DMS53 treated with DMSO at 0.1 percent for 48 hours (cell line): Measurements from ENCODE around the gene EPS8L1.

Experiments
- DNase-seq: peaks from one replicate; lab custom pipeline; 2025; ENCODE audit not compliant: unreplicated experiment; lab: John Stamatoyannopoulos, UW

Gene EPS8L1

DNA sequence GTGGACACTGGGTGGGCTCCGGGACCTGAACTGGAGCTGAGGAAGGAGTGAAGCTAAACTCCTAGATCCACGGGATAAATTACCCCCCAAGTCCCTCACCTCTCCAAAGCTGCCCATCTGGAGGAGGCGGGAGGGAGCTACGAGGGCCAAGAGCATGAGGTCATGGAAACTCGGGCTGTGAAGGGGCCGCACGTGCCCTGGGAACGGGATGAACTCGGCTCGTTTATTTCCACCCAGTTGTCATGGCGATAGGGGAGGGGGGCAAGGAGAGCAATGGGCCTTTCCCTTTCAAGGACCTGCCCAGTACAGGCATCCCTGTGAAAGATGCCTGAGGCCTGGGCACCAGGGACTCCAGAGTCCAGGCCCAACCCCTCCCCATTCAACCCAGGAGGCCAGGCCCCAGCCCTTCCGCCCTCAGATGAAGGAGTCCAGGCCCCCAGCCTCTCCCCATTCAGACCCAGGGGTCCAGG is 37.9 kb downstream of the EPS8L1 start:
- DNase-seq: no peak

DNA sequence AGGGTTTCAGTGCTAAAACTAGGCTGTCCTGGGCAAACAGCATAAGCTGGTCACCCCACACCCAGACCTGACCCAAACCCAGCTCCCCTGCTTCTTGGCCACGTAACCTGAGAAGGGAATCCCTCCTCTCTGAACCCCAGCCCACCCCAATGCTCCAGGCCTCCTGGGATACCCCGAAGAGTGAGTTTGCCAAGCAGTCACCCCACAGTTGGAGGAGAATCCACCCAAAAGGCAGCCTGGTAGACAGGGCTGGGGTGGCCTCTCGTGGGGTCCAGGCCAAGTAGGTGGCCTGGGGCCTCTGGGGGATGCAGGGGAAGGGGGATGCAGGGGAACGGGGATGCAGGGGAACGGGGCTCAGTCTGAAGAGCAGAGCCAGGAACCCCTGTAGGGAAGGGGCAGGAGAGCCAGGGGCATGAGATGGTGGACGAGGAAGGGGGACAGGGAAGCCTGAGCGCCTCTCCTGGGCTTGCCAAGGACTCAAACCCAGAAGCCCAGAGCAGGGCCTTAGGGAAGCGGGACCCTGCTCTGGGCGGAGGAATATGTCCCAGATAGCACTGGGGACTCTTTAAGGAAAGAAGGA is 39.0 kb downstream of the EPS8L1 start:
- no peak for DNase-seq

DNA sequence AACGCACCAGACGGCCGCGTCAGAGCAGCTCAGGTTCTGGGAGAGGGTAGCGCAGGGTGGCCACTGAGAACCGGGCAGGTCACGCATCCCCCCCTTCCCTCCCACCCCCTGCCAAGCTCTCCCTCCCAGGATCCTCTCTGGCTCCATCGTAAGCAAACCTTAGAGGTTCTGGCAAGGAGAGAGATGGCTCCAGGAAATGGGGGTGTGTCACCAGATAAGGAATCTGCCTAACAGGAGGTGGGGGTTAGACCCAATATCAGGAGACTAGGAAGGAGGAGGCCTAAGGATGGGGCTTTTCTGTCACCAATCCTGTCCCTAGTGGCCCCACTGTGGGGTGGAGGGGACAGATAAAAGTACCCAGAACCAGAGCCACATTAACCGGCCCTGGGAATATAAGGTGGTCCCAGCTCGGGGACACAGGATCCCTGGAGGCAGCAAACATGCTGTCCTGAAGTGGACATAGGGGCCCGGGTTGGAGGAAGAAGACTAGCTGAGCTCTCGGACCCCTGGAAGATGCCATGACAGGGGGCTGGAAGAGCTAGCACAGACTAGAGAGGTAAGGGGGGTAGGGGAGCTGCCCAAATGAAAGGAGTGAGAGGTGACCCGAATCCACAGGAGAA is 39.9 kb downstream of the EPS8L1 start:
- DNase-seq: no peak

DNA sequence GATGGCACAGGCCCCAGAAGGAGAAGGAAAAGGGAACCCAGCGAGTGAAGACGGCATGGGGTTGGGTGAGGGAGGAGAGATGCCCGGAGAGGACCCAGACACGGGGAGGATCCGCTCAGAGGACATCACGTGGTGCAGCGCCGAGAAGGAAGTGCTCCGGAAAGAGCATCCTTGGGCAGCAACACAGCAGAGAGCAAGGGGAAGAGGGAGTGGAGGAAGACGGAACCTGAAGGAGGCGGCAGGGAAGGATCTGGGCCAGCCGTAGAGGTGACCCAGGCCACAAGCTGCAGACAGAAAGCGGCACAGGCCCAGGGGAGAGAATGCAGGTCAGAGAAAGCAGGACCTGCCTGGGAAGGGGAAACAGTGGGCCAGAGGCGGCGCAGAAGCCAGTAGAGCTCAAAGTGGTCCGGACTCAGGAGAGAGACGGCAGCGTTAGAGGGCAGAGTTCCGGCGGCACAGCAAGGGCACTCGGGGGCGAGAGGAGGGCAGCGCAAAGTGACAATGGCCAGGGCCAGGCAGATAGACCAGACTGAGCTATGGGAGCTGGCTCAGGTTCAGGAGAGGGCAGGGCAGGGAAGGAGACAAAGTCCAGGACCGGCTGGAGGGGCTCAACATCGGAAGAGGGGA is 40.7 kb downstream of the EPS8L1 start:
- no peak for DNase-seq

DNA sequence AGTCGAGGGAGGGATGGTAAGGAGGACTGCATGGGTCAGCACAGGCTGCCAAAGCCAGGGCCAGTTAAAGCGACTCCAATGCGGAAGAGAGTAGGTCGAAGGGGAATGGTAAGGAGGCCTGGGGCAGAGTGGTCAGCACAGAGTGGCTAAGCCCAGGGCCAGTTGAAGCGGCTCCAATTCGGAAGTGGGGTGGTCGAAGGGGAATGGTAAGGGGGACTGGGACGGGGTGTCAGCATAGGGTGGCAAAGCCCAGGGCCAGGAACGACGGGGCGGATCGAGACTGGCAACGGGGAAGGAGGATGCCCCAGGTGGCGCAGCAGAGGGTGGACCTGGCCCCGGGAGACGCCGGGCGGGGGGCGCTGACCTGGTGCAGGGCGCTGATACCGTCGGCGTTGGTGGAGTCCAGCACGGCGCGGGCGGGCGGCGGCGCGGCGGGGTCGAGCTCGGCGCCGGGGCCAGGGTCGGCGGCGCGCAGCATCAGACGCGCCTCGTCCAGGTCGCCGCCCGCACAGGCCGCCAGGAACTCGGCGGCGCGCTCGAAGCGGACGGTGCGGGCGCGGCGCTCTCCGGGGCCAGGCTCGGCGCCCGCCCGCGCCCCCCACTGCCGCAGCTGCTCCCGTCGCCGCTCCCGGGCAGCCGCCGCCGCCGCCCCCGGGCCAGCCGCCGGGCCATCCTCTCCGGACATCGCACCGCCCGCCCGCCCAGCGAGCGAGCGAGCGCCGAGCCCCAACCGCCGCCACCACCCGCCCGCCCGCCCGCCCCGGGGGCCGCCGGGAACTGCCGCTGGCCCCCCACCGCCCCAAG is 41.4 kb downstream of the EPS8L1 start, which contains the start of gene PPP1R12C:
Gene PPP1R12C, minus strand, starts transcription at position 779 of the 804 bp plus-strand sequence. Its CDS starts 94 bp downstream, at position 685.
- no peak for DNase-seq

DNA sequence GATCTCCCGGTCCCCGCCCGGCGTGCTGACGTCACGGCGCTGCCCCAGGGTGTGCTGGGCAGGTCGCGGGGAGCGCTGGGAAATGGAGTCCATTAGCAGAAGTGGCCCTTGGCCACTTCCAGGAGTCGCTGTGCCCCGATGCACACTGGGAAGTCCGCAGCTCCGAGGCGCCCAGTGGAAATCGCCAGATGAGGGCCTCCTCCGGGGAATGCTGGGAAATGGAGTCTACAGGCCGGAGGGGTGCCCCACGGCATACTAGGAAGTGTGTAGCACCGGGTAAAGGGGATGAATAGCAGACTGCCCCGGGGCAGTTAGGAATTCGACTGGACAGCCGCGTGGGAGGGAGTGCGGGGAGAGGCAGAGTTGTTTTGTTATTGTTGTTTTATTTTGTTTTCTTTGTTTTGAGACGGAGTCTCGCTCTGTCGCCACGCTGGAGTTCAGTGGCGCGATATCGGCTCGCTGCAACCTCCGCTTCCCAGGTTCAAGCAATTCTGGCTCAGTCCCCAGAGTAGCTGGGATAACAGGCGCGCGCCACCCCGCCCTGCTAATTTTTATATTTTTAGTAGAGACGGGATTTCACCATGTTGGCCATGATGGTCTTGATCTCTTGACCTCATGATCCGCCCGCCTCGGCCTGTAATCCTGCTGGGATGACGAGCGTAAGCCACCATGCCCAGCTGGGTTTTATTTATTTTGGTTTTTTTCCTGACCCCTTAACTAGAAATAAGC is 42.2 kb downstream of the EPS8L1 start:
- DNase-seq: peak; percentile 97

DNA sequence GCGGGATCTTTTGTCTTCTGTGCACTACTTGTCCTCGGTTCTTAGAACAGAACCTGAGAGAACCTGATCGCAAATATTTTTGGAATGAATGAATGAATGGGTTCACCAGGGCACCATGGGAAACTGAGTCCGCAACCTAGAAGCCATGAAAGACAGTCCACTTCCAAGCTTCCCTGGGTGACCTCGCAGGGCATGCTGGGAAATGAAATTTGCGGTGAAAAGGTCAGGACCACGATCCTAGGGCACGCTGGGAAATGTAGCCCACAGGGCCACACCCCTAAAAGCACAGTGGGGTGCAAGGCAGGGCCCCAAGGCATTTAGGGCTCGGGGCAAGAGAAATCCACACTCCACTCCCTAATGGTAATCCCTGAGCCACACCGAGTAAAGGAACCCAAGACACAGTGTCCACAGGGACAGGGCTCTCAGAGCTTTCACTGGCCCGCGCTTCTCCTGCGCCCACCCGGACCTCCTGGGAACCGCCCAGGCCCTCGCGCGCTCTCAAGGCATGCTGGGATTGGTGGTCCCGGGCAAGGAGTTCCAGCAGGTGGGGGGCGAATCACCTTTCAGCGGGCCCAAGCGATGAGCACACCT is 42.8 kb downstream of the EPS8L1 start:
- DNase-seq: no peak

DNA sequence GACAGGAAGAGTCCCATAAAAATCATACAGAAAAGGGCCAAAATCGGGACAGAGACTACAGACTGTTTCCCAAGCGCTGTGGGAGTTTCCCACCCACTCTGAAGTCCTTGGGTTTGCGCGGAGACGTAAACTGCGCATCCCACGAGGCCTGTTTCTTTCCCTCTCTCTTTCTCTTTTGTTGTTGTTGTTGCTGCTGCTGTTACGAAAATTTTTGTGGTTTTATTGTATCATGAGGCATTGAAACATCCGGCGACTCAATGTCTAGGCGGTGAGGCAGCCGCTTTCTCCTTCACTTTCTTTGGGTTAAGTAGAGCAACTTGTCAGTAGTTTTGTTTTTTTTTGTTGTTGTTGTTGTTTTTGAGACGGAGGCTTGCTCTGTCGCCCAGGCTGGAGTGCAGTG is 43.4 kb downstream of the EPS8L1 start:
- no peak for DNase-seq

DNA sequence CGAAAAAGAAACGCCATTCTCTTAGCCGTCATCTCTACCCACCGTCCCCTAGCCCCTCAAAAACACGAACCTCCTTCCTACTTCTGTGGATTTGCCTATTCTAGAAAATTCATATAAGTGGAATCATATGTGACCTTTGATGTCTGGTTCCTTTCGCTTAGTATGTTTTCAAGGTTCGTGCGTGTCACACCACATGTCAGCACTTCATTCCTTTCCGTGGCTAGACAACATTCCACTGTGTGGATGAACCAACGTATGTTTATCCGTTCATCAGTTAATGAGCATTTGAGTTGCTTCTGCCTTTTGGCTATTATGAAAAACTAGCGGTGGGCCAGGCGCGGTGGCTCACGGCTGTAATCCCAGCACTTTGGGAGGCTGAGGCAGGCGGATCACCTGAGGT is 55.8 kb downstream of the EPS8L1 start:
- no peak for DNase-seq

DNA sequence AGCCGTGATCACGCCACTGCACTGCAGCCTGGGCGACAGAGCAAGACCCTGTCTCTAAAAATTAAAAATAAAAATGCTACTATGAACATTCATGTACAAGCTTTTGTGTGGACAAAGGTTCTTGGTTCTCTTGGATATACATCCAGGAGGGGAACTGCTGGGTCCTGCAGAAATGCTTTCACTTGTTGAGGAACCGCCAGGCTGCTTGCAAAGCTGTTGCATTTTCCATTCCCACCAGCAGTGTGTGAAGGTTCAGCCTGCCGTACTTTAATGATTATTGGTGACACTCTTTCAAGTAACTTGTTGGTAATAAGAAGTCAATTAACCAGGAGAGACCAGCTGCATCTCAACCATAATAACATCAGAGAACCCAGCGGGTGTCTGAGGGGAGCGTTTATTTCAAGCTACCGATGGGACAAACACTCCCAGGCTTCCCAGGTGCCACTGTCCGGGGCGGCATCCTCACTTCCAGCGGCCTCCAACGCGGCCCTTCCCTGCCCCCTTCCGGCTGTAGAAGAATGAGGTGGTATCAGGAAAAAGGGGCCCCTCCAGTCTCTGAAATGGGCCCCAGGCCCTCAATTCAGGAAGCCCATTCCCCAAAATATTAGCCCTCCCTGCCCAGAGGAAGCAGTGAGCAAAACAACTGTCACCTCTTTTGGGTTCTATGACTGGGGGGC is 56.9 kb downstream of the EPS8L1 start:
- DNase-seq: peak; percentile 24

DNA sequence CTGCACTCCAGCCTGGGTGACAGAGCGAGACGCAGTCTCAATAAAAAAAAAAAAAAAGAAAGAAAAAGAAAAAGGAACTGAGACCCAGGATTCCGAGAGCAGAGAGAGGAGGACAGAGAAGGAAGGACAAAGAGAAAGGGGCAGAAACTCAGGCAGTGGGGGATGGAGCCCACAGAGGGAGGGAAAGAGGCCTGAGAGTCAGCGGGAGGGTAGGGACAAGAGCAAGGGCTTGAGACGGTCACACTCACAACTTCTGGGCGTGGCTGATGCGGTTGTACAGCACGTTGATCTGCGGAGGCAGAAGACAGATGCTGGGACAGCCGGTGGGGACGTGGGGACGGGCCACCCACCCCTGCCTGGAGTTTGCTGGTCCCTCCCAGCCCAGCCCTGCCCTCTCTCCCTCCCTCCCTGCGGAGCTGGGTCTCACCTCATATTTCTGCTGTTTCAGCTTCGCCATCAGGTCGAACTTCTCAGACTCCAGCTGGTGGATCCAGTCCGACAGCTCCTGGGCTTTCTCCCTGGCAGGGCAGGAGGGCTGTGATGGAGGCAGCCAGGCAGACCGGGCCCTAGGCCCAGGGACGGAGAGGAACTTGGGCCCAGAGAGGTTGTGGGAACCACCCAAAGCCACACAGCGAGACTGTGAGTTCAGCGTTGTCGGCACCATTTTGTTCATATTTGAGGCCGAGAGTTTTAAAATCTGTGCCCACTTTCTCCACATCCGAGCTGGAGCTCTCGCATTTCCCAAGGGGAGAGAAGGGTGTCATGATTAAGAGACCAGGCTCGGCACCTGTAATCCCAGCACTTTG is 58.2 kb downstream of the EPS8L1 start:
- no peak for DNase-seq

DNA sequence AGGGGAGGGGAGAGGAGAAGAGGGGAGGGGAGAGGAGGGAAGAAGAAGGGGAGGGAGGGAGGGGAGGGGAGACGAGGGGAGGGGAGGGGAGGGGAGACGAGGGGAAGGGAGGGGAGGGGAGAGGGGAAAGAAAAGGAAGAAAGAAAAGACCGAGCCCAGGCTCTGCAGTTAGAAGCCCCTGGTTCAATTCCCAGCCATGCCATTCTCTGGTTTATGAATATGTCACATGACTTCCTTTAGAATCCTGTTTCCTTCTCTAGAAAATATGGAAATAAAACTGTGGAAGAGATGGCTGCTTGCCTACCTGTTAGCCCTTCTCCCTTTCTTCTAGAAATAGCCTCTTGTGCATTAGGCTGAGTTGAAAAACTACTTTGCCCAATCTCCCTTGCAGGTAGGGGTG is 59.1 kb downstream of the EPS8L1 start:
- no peak for DNase-seq

DNA sequence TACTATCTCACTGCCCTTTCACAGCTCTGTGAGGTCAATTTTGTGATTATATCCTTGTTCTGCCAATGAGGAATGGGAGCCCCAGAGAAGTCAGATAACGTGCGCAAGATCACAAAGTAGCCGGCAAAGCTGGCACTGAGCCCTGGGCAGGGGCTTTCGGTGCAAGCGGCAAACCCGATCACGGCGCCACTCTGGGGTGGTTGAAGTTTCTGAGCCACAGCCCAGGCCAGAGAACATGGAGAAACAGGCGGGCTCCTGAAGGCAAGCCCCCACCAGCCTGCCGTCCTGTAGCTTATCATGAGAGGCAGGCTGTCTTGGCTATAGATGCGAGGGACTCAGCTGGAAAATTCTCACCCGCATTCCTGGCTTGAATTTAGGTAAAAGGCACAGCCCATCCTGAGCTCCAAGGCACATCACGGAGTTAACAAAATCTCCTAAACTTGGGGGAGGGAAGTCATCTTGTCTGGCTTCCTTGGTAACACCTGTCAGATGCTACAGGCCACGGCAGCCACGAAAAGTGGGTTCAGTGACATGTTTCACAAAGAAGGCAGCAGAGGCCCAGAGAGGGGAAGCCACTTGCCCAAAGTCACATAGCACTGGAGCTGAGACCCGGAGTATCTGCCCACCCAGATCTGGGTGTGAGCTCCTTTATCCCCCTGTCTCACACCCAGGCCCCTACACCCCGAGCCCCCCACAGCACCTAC is 60.9 kb downstream of the EPS8L1 start:
- no peak for DNase-seq
